GM12878 (cell line): ENCODE results near the gene NCAM2. TPM values are rescaled to one million over a fixed set of nuclear protein-coding genes. Genes with fewer than 3 reads are reported as not detected.

ENCODE experiments used
- ATAC-seq: fragments of 200-7000 bp; cut with Tn5 transposase; 3 replicates; pipeline ENCODE4 v1.9.1; 2020; ENCODE audit warnings: mild to moderate bottlenecking, moderate library complexity
- BruUV-seq: library from RNA; stranded (reverse); fragments of 400-500 nt; replicated peaks from 2 replicates; lab custom pipeline; 2021; lab: Mats Ljungman, UMichigan
- CTCF ChIA-PET: fragments of 300-600 bp; sonication (Branson Sonifier 250); formaldehyde crosslinking; extraction: SDS; loops from one replicate; lab custom pipeline; 2021; ENCODE audit warnings: inconsistent platforms; lab: Yijun Ruan, JAX
- POLR2A ChIA-PET: fragments of 350-600 bp; formaldehyde crosslinking; extraction: SDS; loops from one replicate; lab custom pipeline; 2021; ENCODE audit warnings: inconsistent platforms; lab: Charles Lee
- RAD21 ChIA-PET: fragments of 300-600 bp; sonication (Branson Sonifier 250); formaldehyde crosslinking; loops from one replicate; lab custom pipeline; 2023; ENCODE audit warnings: antibody characterized with exemption; ENCODE audit not compliant: unreplicated experiment; lab: Charles Lee
- SMC1A ChIA-PET: fragments of 300-600 bp; sonication (Branson Sonifier 250); formaldehyde crosslinking; loops from one replicate; lab custom pipeline; 2023; ENCODE audit not compliant: unreplicated experiment, uncharacterized antibody; lab: Charles Lee
- DNase-seq: peaks from one replicate; pipeline ENCODE4 v3.0.0-alpha.2; 2011; ENCODE audit warnings: low read depth, low spot score
- FAIRE-seq: peaks from 3 replicates; lab custom pipeline; 2011; peaks lifted over from hg19 to GRCh38; lab: Jason Lieb, UNC
- H2AFZ ChIP-seq: 2 replicates; pipeline ENCODE4 v1.6.0; 2011; ENCODE audit warnings: low read depth, low read length, control low read depth; ENCODE audit not compliant: control insufficient read depth
- H3K27ac ChIP-seq: 2 replicates; pipeline ENCODE4 v1.5.1; 2011; ENCODE audit warnings: control low read depth; ENCODE audit not compliant: control insufficient read depth, insufficient read depth
- H3K27me3 ChIP-seq, 2 experiments: replicated peaks in 1 of 2; 2 replicates each; pipeline versions ENCODE4 v1.6.0 to v1.6.1; 2011; ENCODE audit warnings: low read length in 1 of 2; ENCODE audit not compliant: control insufficient read depth in 2 of 2, insufficient read depth in 2 of 2
- H3K36me3 ChIP-seq, 2 experiments: 2 replicates each; pipeline ENCODE4 v1.5.1; 2011; ENCODE audit warnings: low read length in 1 of 2; ENCODE audit not compliant: control insufficient read depth in 2 of 2, insufficient read depth in 2 of 2
- H3K4me1 ChIP-seq: 2 replicates; pipeline ENCODE4 v1.6.1; 2011; ENCODE audit warnings: mild to moderate bottlenecking, low read length, moderate library complexity, mixed read lengths; ENCODE audit not compliant: control insufficient read depth, insufficient read depth
- H3K4me2 ChIP-seq: 2 replicates; pipeline ENCODE4 v1.6.0; 2011; ENCODE audit warnings: control low read depth; ENCODE audit not compliant: control insufficient read depth, insufficient read depth
- H3K4me3 ChIP-seq: fragments of 200-600 bp; sonication (generic); 2 replicates; pipeline ENCODE4 v1.5.1; 2016
- H3K79me2 ChIP-seq: 2 replicates; pipeline ENCODE4 v1.6.0; 2011; ENCODE audit warnings: low read length; ENCODE audit not compliant: control insufficient read depth, insufficient read depth
- H3K9ac ChIP-seq: 2 replicates; pipeline ENCODE4 v1.8.0; 2011; ENCODE audit warnings: low read length, control low read depth, mixed read lengths; ENCODE audit not compliant: control insufficient read depth, insufficient read depth
- H3K9me3 ChIP-seq: replicated peaks from 3 replicates; pipeline ENCODE4 v1.5.1; 2011; ENCODE audit warnings: mild to moderate bottlenecking, low read length; ENCODE audit not compliant: control insufficient read depth, insufficient read depth
- H4K20me1 ChIP-seq: 2 replicates; pipeline ENCODE4 v1.6.0; 2011; ENCODE audit not compliant: control insufficient read depth, insufficient read depth
- BCL11A ChIP-seq: IDR thresholded peaks from 2 replicates; pipeline ENCODE4 v1.6.1; 2011; ENCODE audit warnings: low read depth, low read length
- CREM ChIP-seq: IDR thresholded peaks from 2 replicates; pipeline ENCODE4 v1.6.1; 2014; ENCODE audit warnings: antibody characterized with exemption, low read depth
- DPF2 ChIP-seq: fragments of 450-650 bp; IDR thresholded peaks from 2 replicates; pipeline ENCODE4 v1.6.1; 2017; ENCODE audit warnings: mild to moderate bottlenecking
- EED ChIP-seq: sonication (generic); IDR thresholded peaks from 2 replicates; pipeline ENCODE4 v1.6.1; 2016; ENCODE audit warnings: antibody characterized with exemption, low read depth
- EZH2 ChIP-seq: IDR thresholded peaks from 2 replicates; pipeline ENCODE4 v1.6.1; 2012; ENCODE audit warnings: low read depth, mild to moderate bottlenecking, control low read depth, inconsistent platforms, low read length, borderline replicate concordance; ENCODE audit not compliant: control insufficient read depth
- HDGF ChIP-seq: fragments of 450-650 bp; IDR thresholded peaks from 2 replicates; pipeline ENCODE4 v1.6.1; 2016; ENCODE audit warnings: antibody characterized with exemption
- KLF5 ChIP-seq: fragments of 450-650 bp; IDR thresholded peaks from 2 replicates; pipeline ENCODE4 v1.6.1; 2014; ENCODE audit warnings: mild to moderate bottlenecking; ENCODE audit not compliant: partially characterized antibody
- MEF2B ChIP-seq: fragments of 450-650 bp; IDR thresholded peaks from 2 replicates; pipeline ENCODE4 v1.6.1; 2018; ENCODE audit warnings: mild to moderate bottlenecking, moderate library complexity; ENCODE audit not compliant: partially characterized antibody, poor library complexity, severe bottlenecking
- MYC ChIP-seq: IDR thresholded peaks from 2 replicates; pipeline ENCODE4 v1.6.1; 2011; ENCODE audit warnings: mild to moderate bottlenecking, low read length, moderate library complexity, inconsistent platforms; ENCODE audit not compliant: insufficient read depth, insufficient replicate concordance, insufficient read length, severe bottlenecking
- POLR2A ChIP-seq: IDR thresholded peaks from 2 replicates; pipeline ENCODE4 v1.6.1; 2011; ENCODE audit warnings: low read depth, mild to moderate bottlenecking, low read length
- SMAD1 ChIP-seq: fragments of 450-650 bp; IDR thresholded peaks from 2 replicates; pipeline ENCODE4 v1.6.1; 2018; ENCODE audit warnings: mild to moderate bottlenecking, low read depth; ENCODE audit not compliant: partially characterized antibody
- SMARCA5 ChIP-seq: fragments of 450-650 bp; IDR thresholded peaks from 2 replicates; pipeline ENCODE4 v1.6.1; 2017; ENCODE audit warnings: mild to moderate bottlenecking
- TARDBP ChIP-seq: IDR thresholded peaks from 2 replicates; pipeline ENCODE4 v1.6.1; 2016; ENCODE audit warnings: borderline replicate concordance
- ZBTB33 ChIP-seq: fragments of 450-650 bp; IDR thresholded peaks from 2 replicates; pipeline ENCODE4 v1.6.1; 2017; ENCODE audit warnings: mild to moderate bottlenecking
- ZNF622 ChIP-seq: fragments of 450-650 bp; IDR thresholded peaks from 2 replicates; pipeline ENCODE4 v1.6.1; 2017; ENCODE audit warnings: mild to moderate bottlenecking, inconsistent platforms
- WGBS: methylation state at CpG from one replicate; pipeline ENCODE4 v1.1.6; 2016; ENCODE audit warnings: low lambda C conversion rate; ENCODE audit not compliant: insufficient replicate concordance, insufficient coverage; ENCODE audit errors: missing lambda C conversion rate; 5-methylcytosine and 5-hydroxymethylcytosine counted together
- in situ Hi-C: fragments of 300-500 bp; cut with MboI; formaldehyde crosslinking; loops from 9 replicates; pipeline ENCODE4 v1.14.3; 2018; ENCODE audit warnings: mixed read lengths
- intact Hi-C: fragments of 100-400 bp; cut with micrococcal nuclease; formaldehyde crosslinking; loops from one replicate; pipeline ENCODE4 v1.14.2; 2022; ENCODE audit not compliant: unreplicated experiment
- polyA plus RNA-seq, 11 experiments: library from polyadenylated mRNA; depleted of rRNA in 4 of 11; unstranded in 6 of 11; stranded (reverse) in 5 of 11; fragments of >200 nt; fragmentation: Nextera tagmentation in 4 of 11; fragmentation: Illumina TruSeq in 1 of 11; extraction: Ambion mirVana in 4 of 11; extraction: Trizol in 1 of 11; gene quantifications; 1 replicate in 1 of 11; 2 replicates in 10 of 11; pipeline versions ENCODE4 v1.2.1 to v1.2.3, GENCODE V29; 2011 to 2016; ENCODE audit warnings: inconsistent platforms in 2 of 11, missing spikeins in 2 of 11, low read depth in 1 of 11
- total RNA-seq, 4 experiments: library from RNA; depleted of rRNA in 3 of 4; stranded (reverse); fragments of >200 nt in 3 of 4; fragmentation: Illumina TruSeq in 1 of 4; extraction: Trizol in 1 of 4; gene quantifications; 2 replicates each; pipeline versions ENCODE4 v1.2.1 to v1.2.3, GENCODE V29; 2013 to 2021

Gene NCAM2
- total and polyA plus RNA-seq, 10 of the 15 experiments (the other 5 are each of a cell fraction or from before 2014, with no cell fraction given): 0.23 to 0.27 TPM; not detected in 8

- Histone ChIP-seq H3K4me1 (no peaks in the 10 kb centered on the region), H3K4me2 (no peak overlapping the region), H3K9me3 (no peaks in the 10 kb centered on the region), H3K9ac (no peak overlapping the region), H3K27ac (no peak overlapping the region), H3K36me3 (no peaks in the 10 kb centered on the region), H3K27me3 (no peaks in the 10 kb centered on the region), H4K20me1 (no peaks in the 10 kb centered on the region), H3K79me2 (no peaks in the 10 kb centered on the region), H2AFZ (no peak overlapping the region), H3K4me3 (no peak overlapping the region)
- in situ Hi-C loops: no loop called here
- ATAC-seq: no peak
- 12% methylated on average over 2 of the region's 2 CpGs for WGBS
- no peak for DNase-seq
- TF ChIP-seq SMAD1 (no peak), ZBTB33 (no peak), ZNF622 (no peak), BCL11A (no peak), EZH2 (no peak), DPF2 (no peak), MYC (no peak), SMARCA5 (no peak), POLR2A (no peak), HDGF (no peak), EED (no peak), TARDBP (no peak), CREM (no peak), MEF2B (no peak), KLF5 (no peak)
- RAD21 ChIA-PET: no interaction called here
- intact Hi-C loops: no loop called here
- FAIRE-seq: no peak
- CTCF ChIA-PET: no interaction called here
- SMC1A ChIA-PET: no interaction called here
- no TSS peak for BruUV-seq
- POLR2A ChIA-PET: no interaction called here
Observed at GRCh38 chr21:21025742-21026141, 27.5 kb downstream of the NCAM2 start.
